ENCODE measurements around the gene GCNT1. TPM values are rescaled to one million over a fixed set of nuclear protein-coding genes. Genes with fewer than 3 reads are reported as not detected.

GCNT1 gene
- total RNA-seq = 10 to 100 TPM; 23.1 to 54.5 (median 37.6) TPM
- polyA plus RNA-seq = 1 to 10 TPM; 2.5 to 5.1 (median 3.5) TPM
- long read RNA-seq, donor 1, full-length matches to known transcripts = 1 of 1 reads
- long read RNA-seq, donor 1, partial matches to known transcripts = 0 of 1 reads
- long read RNA-seq, donor 1, other reads (novel, unspliced or antisense) = 0 of 1 reads
- long read RNA-seq, donor 2, full-length matches to known transcripts = 5 of 5 reads
- long read RNA-seq, donor 2, partial matches to known transcripts = 0 of 5 reads
- long read RNA-seq, donor 2, other reads (novel, unspliced or antisense) = 0 of 5 reads

DNA sequence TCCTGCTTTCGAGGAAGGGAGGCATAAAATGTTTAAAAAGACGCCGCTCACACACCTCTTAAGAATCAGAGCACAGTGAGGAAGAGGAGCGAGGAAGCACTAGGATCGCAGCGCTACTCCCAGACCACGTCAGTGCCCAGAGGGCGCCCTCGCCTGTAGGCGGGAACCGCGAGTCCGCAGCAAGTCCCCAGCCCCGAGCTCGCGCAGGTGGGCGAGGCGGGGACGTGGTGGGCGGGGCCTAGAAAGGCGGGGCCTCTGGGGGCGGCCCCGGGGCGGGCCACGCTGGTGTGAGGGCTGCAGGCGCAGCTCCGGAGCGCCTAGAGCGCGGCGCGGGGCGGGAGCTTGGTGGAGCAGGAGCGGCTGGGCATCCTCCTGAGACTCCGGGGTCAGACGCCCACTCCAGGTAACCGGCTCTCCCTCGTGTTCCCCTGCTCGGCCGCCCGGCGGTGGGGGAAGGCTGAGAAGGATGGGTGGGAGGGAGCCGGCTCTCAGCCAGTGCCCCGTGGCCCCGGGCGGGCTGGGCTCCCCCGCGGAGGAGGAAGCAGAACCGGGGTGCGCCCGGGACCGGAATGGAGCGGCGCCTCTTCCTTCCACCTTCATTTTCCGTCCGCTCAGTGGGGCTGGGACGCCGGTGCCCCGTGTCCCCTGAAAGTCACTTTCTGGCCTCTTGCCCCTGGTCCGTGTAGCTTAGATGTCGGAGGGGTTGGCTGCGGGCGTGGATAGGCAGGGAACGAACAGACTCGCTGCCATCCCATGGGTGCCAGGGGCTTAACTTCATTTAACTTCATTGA, at the start of gene GCNT1:
Gene GCNT1, plus strand, starts transcription at position 280 of the 791 bp plus-strand sequence. CDS start 43,200 bp downstream, outside the sequence.
- TF ChIP-seq POLR2A (IDR thresholded peaks at IDR 0.05) = peak in 1 of 3 donors; percentile 6
- TF ChIP-seq POLR2AphosphoS5 (IDR thresholded peaks at IDR 0.05) = peak; percentile 87 to 90 (median 90)
- TF ChIP-seq, protein P1, sequence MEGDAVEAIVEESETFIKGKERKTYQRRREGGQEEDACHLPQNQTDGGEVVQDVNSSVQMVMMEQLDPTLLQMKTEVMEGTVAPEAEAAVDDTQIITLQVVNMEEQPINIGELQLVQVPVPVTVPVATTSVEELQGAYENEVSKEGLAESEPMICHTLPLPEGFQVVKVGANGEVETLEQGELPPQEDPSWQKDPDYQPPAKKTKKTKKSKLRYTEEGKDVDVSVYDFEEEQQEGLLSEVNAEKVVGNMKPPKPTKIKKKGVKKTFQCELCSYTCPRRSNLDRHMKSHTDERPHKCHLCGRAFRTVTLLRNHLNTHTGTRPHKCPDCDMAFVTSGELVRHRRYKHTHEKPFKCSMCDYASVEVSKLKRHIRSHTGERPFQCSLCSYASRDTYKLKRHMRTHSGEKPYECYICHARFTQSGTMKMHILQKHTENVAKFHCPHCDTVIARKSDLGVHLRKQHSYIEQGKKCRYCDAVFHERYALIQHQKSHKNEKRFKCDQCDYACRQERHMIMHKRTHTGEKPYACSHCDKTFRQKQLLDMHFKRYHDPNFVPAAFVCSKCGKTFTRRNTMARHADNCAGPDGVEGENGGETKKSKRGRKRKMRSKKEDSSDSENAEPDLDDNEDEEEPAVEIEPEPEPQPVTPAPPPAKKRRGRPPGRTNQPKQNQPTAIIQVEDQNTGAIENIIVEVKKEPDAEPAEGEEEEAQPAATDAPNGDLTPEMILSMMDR (IDR thresholded peaks at IDR 0.05 in 8 of 11, conservative IDR thresholded peaks at IDR 0.05 in 3 of 11) = peak in 10 of 11 experiments; percentile 14 to 67 (median 46)
- Histone ChIP-seq H3K27me3 (replicated peaks in 1 of 7) (peaks cover 0 to 8% (median 0%) of the 10 kb centered on the region in 7 donors), H3K9me3 (no peaks in the 10 kb centered on the region), H3K36me3 (peaks cover 0 to 6% (median 0%) of the 10 kb centered on the region in 6 donors), H3K4me3 (peak within 1 kb of the TSS; percentile 63 to 91 (median 86)), H3K4me1 (peaks cover 3 to 73% (median 57%) of the 10 kb centered on the region in 6 donors), H3K27ac (peak within 1 kb of the TSS in 7 of 8 donors; percentile 65 to 87 (median 82))
- DNase-seq = peak; percentile 98
- intact Hi-C loops (cut with DNase I; ENCODE audit: low total_unique reads) = no loop called here
- 1 to 2% (median 1%) methylated on average over 28 to 65 of the region's 65 CpGs for WGBS, 5 donors

DNA sequence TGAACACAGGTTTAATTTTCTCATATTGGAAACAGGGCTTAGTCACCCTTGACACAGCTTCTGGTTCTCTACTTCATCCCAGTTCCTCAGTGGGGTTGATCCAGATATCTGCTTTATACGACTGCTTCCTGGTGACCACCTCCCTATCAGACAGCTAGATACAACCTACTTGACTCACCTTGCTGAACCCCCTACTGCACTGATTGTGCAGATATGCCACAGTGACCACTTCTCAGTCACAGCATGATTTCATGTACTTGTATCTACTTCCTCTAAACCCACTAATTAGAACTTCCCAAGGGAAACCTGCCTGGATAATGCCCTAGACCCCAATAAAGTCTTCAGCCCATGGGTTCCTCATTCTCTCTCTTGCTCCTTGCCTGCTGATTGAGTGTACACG, 46.3 kb upstream of the GCNT1 start:
- Histone ChIP-seq H3K36me3 (no peaks in the 10 kb centered on the region), H3K4me1 (no peaks in the 10 kb centered on the region), H3K9me3 (peaks cover 0 to 19% (median 14%) of the 10 kb centered on the region in 8 donors), H3K27ac (no peak overlapping the region), H3K4me3 (no peak overlapping the region), H3K27me3 (replicated peaks in 1 of 7) (no peaks in the 10 kb centered on the region)
- no peak for DNase-seq
- intact Hi-C loops (cut with DNase I; ENCODE audit: low total_unique reads) = no loop called here
- TF ChIP-seq POLR2AphosphoS5 (IDR thresholded peaks at IDR 0.05) = no peak
- no peak for TF ChIP-seq POLR2A (IDR thresholded peaks at IDR 0.05)
- TF ChIP-seq, protein P1 (IDR thresholded peaks at IDR 0.05 in 8 of 11, conservative IDR thresholded peaks at IDR 0.05 in 3 of 11) = no peak
- WGBS, 5 donors = 40 to 56% (median 50%) methylated on average over 2 of the region's 2 CpGs

DNA sequence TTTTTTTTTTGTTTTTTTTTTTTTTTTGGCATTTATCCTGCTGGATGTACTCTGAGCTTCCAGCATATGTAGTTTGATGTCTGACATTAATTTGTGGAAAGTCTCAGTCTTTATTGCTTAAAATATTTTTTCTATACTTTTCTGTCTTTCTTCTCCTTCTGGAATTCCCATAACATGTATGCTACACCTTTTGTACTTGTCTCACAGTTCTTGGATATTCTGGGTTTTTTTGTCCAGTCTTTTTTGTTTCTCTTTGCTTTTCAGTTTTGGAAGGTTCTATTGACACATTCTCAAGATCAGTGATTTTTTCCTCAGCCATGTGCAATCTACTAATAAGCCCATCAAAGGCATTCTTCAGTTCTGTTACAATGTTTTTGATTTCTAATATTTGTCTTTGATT, 45.3 kb upstream of the GCNT1 start:
- TF ChIP-seq POLR2A (IDR thresholded peaks at IDR 0.05) = no peak
- intact Hi-C loops (cut with DNase I; ENCODE audit: low total_unique reads) = no loop called here
- Histone ChIP-seq H3K27ac (no peak overlapping the region), H3K4me3 (no peak overlapping the region), H3K36me3 (no peaks in the 10 kb centered on the region), H3K27me3 (replicated peaks in 1 of 7) (no peaks in the 10 kb centered on the region), H3K4me1 (no peaks in the 10 kb centered on the region), H3K9me3 (peaks cover 0 to 19% (median 14%) of the 10 kb centered on the region in 8 donors)
- no peak for DNase-seq

DNA sequence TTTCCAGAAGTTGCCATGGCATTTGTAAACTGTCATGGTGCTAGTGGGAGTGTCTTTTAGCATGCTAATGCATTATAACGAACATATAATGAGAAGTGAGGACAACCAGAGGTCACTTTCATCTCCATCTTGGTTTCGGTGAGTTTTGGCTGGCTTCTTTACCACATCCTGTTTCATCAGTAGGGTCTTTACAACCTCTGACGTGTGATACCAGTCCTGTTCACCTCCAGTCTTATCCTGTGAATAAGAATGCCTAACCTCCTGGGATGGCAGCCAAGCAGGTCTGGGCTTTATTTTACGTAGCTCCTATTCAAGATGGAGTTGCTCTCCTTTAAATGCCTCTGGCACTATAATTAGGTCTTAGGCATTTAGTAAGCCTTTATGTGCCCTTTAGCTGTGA, 44.3 kb upstream of the GCNT1 start:
- intact Hi-C loops (cut with DNase I; ENCODE audit: low total_unique reads) = no loop called here
- no peaks in the 10 kb centered on the region for H3K4me1 ChIP-seq
- no peaks in the 10 kb centered on the region for H3K27me3 ChIP-seq (replicated peaks in 1 of 7)
- WGBS, 5 donors = 47 to 68% (median 54%) methylated on average over 4 of the region's 4 CpGs
- no peaks in the 10 kb centered on the region for H3K36me3 ChIP-seq
- H3K9me3 ChIP-seq = peaks cover 0 to 19% (median 14%) of the 10 kb centered on the region in 8 donors
- no peak for DNase-seq
- no peak overlapping the region for H3K27ac ChIP-seq
- TF ChIP-seq POLR2AphosphoS5 (IDR thresholded peaks at IDR 0.05) (no peak), POLR2A (IDR thresholded peaks at IDR 0.05) (no peak)
- TF ChIP-seq, protein P1 (IDR thresholded peaks at IDR 0.05 in 8 of 11, conservative IDR thresholded peaks at IDR 0.05 in 3 of 11) = no peak
- no peak overlapping the region for H3K4me3 ChIP-seq

All from spleen (tissue), 13 donors.